ENCODE results near the gene SRGAP3. TPM values are rescaled to one million over a fixed set of nuclear protein-coding genes. Genes with fewer than 3 reads are reported as not detected.

The SRGAP3 gene

GRCh38 chr3:8937064-8938020, 312.1 kb downstream of the SRGAP3 start:
- H3K9ac ChIP-seq (ENCODE audit: low read depth, low read length), result peak overlapping the region; percentile 77
- peaks cover 32% of the 10 kb centered on the region for H3K4me1 ChIP-seq (ENCODE audit: control insufficient read depth, insufficient read depth, low read length)
- H3K27me3 ChIP-seq (ENCODE audit: control insufficient read depth, insufficient read depth, low read length), result no peaks in the 10 kb centered on the region
- H3K4me2 ChIP-seq (ENCODE audit: low read length), result peak overlapping the region; percentile 59
- H3K9me3 ChIP-seq (replicated peaks; ENCODE audit: low read length), result no peaks in the 10 kb centered on the region
- H3K36me3 ChIP-seq (ENCODE audit: insufficient read depth, low read length), result peaks cover 17% of the 10 kb centered on the region
- H3K4me3 ChIP-seq (ENCODE audit: low read length), result peak overlapping the region; percentile 4

- Histone ChIP-seq H3K4me2 (ENCODE audit: low read length) (no peak overlapping the region), H3K9me3 (replicated peaks; ENCODE audit: low read length) (no peaks in the 10 kb centered on the region), H3K9ac (ENCODE audit: low read depth, low read length) (no peak overlapping the region), H3K4me1 (ENCODE audit: control insufficient read depth, insufficient read depth, low read length) (peaks cover 13% of the 10 kb centered on the region), H3K36me3 (ENCODE audit: insufficient read depth, low read length) (no peaks in the 10 kb centered on the region), H3K27me3 (ENCODE audit: control insufficient read depth, insufficient read depth, low read length) (no peaks in the 10 kb centered on the region), H3K4me3 (ENCODE audit: low read length) (no peak overlapping the region)
Measured at GRCh38 chr3:8932507-8932906, 316.9 kb downstream of the SRGAP3 start.

DNA sequence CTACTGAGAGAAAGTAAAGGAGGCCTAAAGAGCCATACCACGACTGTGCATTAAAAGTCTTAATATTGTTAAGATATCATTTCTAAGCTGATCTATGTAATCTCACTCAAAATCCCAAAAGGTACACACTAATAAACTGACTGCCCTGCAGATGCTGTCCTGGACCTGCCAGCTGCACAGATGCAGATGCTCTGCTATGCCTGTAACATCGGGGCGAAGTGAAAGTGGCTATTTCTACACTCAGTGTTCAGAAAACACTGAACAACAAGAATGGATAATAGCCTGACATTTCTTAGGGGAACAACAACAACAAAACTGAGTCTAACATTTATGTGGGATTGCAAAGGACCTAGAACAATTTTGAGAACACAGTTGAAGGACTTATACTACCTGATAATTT, 318.1 kb downstream of the SRGAP3 start:
- Histone ChIP-seq H3K4me3 (ENCODE audit: low read length) (peak overlapping the region; percentile 42), H3K9ac (ENCODE audit: low read depth, low read length) (peak overlapping the region; percentile 73), H3K4me2 (ENCODE audit: low read length) (peak overlapping the region; percentile 82), H3K4me1 (ENCODE audit: control insufficient read depth, insufficient read depth, low read length) (peaks cover 3% of the 10 kb centered on the region), H3K27me3 (ENCODE audit: control insufficient read depth, insufficient read depth, low read length) (no peaks in the 10 kb centered on the region), H3K9me3 (replicated peaks; ENCODE audit: low read length) (no peaks in the 10 kb centered on the region), H3K36me3 (ENCODE audit: insufficient read depth, low read length) (no peaks in the 10 kb centered on the region)

Small RNA genes within 50 kb of the gene (small RNA-seq; reads per million reads assigned to genes)
- not detected for gene RF00416

All from skeletal muscle satellite cell (primary cell).